ENCODE results near the gene ZRANB1.
A peak's percentile ranks its signal among the peaks of the same experiment; 100 is the strongest.

Gene ZRANB1

GRCh38 chr10:124923684-124924083 lies 18.2 kb upstream of the ZRANB1 start:
- no peaks in the 10 kb centered on the region for H3K27me3 ChIP-seq (replicated peaks; ENCODE audit: control insufficient read depth, insufficient read depth, low read length)
- H3K4me1 ChIP-seq (ENCODE audit: control insufficient read depth, insufficient read depth, low read length): peaks cover 50% of the 10 kb centered on the region
- no peak overlapping the region for H3K9ac ChIP-seq (ENCODE audit: low read length)
- H3K36me3 ChIP-seq (ENCODE audit: control insufficient read depth, insufficient read depth, low read length, severe bottlenecking): peaks cover 20% of the 10 kb centered on the region
- H3K9me3 ChIP-seq (ENCODE audit: control insufficient read depth, low read length): no peaks in the 10 kb centered on the region
- H3K4me3 ChIP-seq (ENCODE audit: low read length): no peak overlapping the region
- DNase-seq (ENCODE audit: low read depth): no peak

- Histone ChIP-seq H3K9me3 (ENCODE audit: control insufficient read depth, low read length) (no peaks in the 10 kb centered on the region), H3K9ac (ENCODE audit: low read length) (no peak overlapping the region), H3K4me3 (ENCODE audit: low read length) (no peak overlapping the region), H3K36me3 (ENCODE audit: control insufficient read depth, insufficient read depth, low read length, severe bottlenecking) (peaks cover 24% of the 10 kb centered on the region), H3K4me1 (ENCODE audit: control insufficient read depth, insufficient read depth, low read length) (peaks cover 26% of the 10 kb centered on the region), H3K27me3 (replicated peaks; ENCODE audit: control insufficient read depth, insufficient read depth, low read length) (no peaks in the 10 kb centered on the region)
- no peak for DNase-seq (ENCODE audit: low read depth)
Observed at GRCh38 chr10:124926548-124926947, 15.4 kb upstream of the ZRANB1 start.

- Histone ChIP-seq H3K9me3 (ENCODE audit: control insufficient read depth, low read length) (no peaks in the 10 kb centered on the region), H3K4me1 (ENCODE audit: control insufficient read depth, insufficient read depth, low read length) (peaks cover 24% of the 10 kb centered on the region), H3K9ac (ENCODE audit: low read length) (no peak overlapping the region), H3K27me3 (replicated peaks; ENCODE audit: control insufficient read depth, insufficient read depth, low read length) (no peaks in the 10 kb centered on the region), H3K36me3 (ENCODE audit: control insufficient read depth, insufficient read depth, low read length, severe bottlenecking) (peaks cover 22% of the 10 kb centered on the region), H3K4me3 (ENCODE audit: low read length) (no peak overlapping the region)
- DNase-seq (ENCODE audit: low read depth): no peak
Observed at GRCh38 chr10:124928087-124928486, 13.8 kb upstream of the ZRANB1 start.

GRCh38 chr10:124928545-124928944 lies 13.4 kb upstream of the ZRANB1 start:
- Histone ChIP-seq H3K4me1 (ENCODE audit: control insufficient read depth, insufficient read depth, low read length) (peaks cover 23% of the 10 kb centered on the region), H3K36me3 (ENCODE audit: control insufficient read depth, insufficient read depth, low read length, severe bottlenecking) (peaks cover 18% of the 10 kb centered on the region), H3K9ac (ENCODE audit: low read length) (no peak overlapping the region), H3K27me3 (replicated peaks; ENCODE audit: control insufficient read depth, insufficient read depth, low read length) (no peaks in the 10 kb centered on the region), H3K9me3 (ENCODE audit: control insufficient read depth, low read length) (no peaks in the 10 kb centered on the region), H3K4me3 (ENCODE audit: low read length) (no peak overlapping the region)
- DNase-seq (ENCODE audit: low read depth): no peak

- no peak overlapping the region for H3K9ac ChIP-seq (ENCODE audit: low read length)
- no peak for DNase-seq (ENCODE audit: low read depth)
Observed at GRCh38 chr10:124935946-124936345, 6.0 kb upstream of the ZRANB1 start.

GRCh38 chr10:124936813-124937212 lies 5.1 kb upstream of the ZRANB1 start:
- Histone ChIP-seq H3K4me3 (ENCODE audit: low read length) (no peak overlapping the region), H3K9me3 (ENCODE audit: control insufficient read depth, low read length) (no peaks in the 10 kb centered on the region), H3K36me3 (ENCODE audit: control insufficient read depth, insufficient read depth, low read length, severe bottlenecking) (peaks cover 2% of the 10 kb centered on the region), H3K4me1 (ENCODE audit: control insufficient read depth, insufficient read depth, low read length) (no peaks in the 10 kb centered on the region), H3K9ac (ENCODE audit: low read length) (no peak overlapping the region), H3K27me3 (replicated peaks; ENCODE audit: control insufficient read depth, insufficient read depth, low read length) (no peaks in the 10 kb centered on the region)
- DNase-seq (ENCODE audit: low read depth): no peak

More at GRCh38 chr10:124935946-124936345, 6.0 kb upstream of the ZRANB1 start:
- Histone ChIP-seq H3K4me1 (ENCODE audit: control insufficient read depth, insufficient read depth, low read length) (no peaks in the 10 kb centered on the region), H3K9me3 (ENCODE audit: control insufficient read depth, low read length) (no peaks in the 10 kb centered on the region), H3K36me3 (ENCODE audit: control insufficient read depth, insufficient read depth, low read length, severe bottlenecking) (peaks cover 5% of the 10 kb centered on the region), H3K27me3 (replicated peaks; ENCODE audit: control insufficient read depth, insufficient read depth, low read length) (no peaks in the 10 kb centered on the region), H3K4me3 (ENCODE audit: low read length) (no peak overlapping the region)

- no peak overlapping the region for H3K4me3 ChIP-seq (ENCODE audit: low read length)
- H3K4me1 ChIP-seq (ENCODE audit: control insufficient read depth, insufficient read depth, low read length): peaks cover 21% of the 10 kb centered on the region
Observed at GRCh38 chr10:124939290-124939689, 2.6 kb upstream of the ZRANB1 start.

GRCh38 chr10:124942317-124943169 lies 620 bp downstream of the ZRANB1 start:
- Histone ChIP-seq H3K27me3 (replicated peaks; ENCODE audit: control insufficient read depth, insufficient read depth, low read length) (no peaks in the 10 kb centered on the region), H3K9me3 (ENCODE audit: control insufficient read depth, low read length) (no peaks in the 10 kb centered on the region), H3K9ac (ENCODE audit: low read length) (peak overlapping the region; percentile 61), H3K4me1 (ENCODE audit: control insufficient read depth, insufficient read depth, low read length) (peaks cover 48% of the 10 kb centered on the region), H3K36me3 (ENCODE audit: control insufficient read depth, insufficient read depth, low read length, severe bottlenecking) (peaks cover 12% of the 10 kb centered on the region), H3K4me3 (ENCODE audit: low read length) (peak overlapping the region; percentile 59)
- no peak for DNase-seq (ENCODE audit: low read depth)

More at GRCh38 chr10:124939290-124939689, 2.6 kb upstream of the ZRANB1 start:
- Histone ChIP-seq H3K27me3 (replicated peaks; ENCODE audit: control insufficient read depth, insufficient read depth, low read length) (no peaks in the 10 kb centered on the region), H3K36me3 (ENCODE audit: control insufficient read depth, insufficient read depth, low read length, severe bottlenecking) (peaks cover 12% of the 10 kb centered on the region), H3K9ac (ENCODE audit: low read length) (no peak overlapping the region), H3K9me3 (ENCODE audit: control insufficient read depth, low read length) (no peaks in the 10 kb centered on the region)
- DNase-seq (ENCODE audit: low read depth): no peak

GRCh38 chr10:124943301-124944092 lies 1.6 kb downstream of the ZRANB1 start:
- peak; percentile 79 for DNase-seq (ENCODE audit: low read depth)
- Histone ChIP-seq H3K4me3 (ENCODE audit: low read length) (peak overlapping the region; percentile 59), H3K9me3 (ENCODE audit: control insufficient read depth, low read length) (no peaks in the 10 kb centered on the region), H3K27me3 (replicated peaks; ENCODE audit: control insufficient read depth, insufficient read depth, low read length) (no peaks in the 10 kb centered on the region), H3K4me1 (ENCODE audit: control insufficient read depth, insufficient read depth, low read length) (peaks cover 52% of the 10 kb centered on the region), H3K9ac (ENCODE audit: low read length) (peak overlapping the region; percentile 61), H3K36me3 (ENCODE audit: control insufficient read depth, insufficient read depth, low read length, severe bottlenecking) (peaks cover 12% of the 10 kb centered on the region)

GRCh38 chr10:124944982-124945381 lies 3.1 kb downstream of the ZRANB1 start:
- H3K36me3 ChIP-seq (ENCODE audit: control insufficient read depth, insufficient read depth, low read length, severe bottlenecking): peaks cover 12% of the 10 kb centered on the region

GRCh38 chr10:124946945-124947344 lies 5.0 kb downstream of the ZRANB1 start:
- peaks cover 12% of the 10 kb centered on the region for H3K36me3 ChIP-seq (ENCODE audit: control insufficient read depth, insufficient read depth, low read length, severe bottlenecking)
- peaks cover 73% of the 10 kb centered on the region for H3K4me1 ChIP-seq (ENCODE audit: control insufficient read depth, insufficient read depth, low read length)
- H3K4me3 ChIP-seq (ENCODE audit: low read length): no peak overlapping the region
- no peak overlapping the region for H3K9ac ChIP-seq (ENCODE audit: low read length)
- no peaks in the 10 kb centered on the region for H3K9me3 ChIP-seq (ENCODE audit: control insufficient read depth, low read length)
- no peaks in the 10 kb centered on the region for H3K27me3 ChIP-seq (replicated peaks; ENCODE audit: control insufficient read depth, insufficient read depth, low read length)
- no peak for DNase-seq (ENCODE audit: low read depth)

More at GRCh38 chr10:124944982-124945381, 3.1 kb downstream of the ZRANB1 start:
- DNase-seq (ENCODE audit: low read depth): peak; percentile 79
- H3K9ac ChIP-seq (ENCODE audit: low read length): peak overlapping the region; percentile 77
- H3K4me1 ChIP-seq (ENCODE audit: control insufficient read depth, insufficient read depth, low read length): peaks cover 64% of the 10 kb centered on the region
- no peaks in the 10 kb centered on the region for H3K27me3 ChIP-seq (replicated peaks; ENCODE audit: control insufficient read depth, insufficient read depth, low read length)
- peak overlapping the region; percentile 51 for H3K4me3 ChIP-seq (ENCODE audit: low read length)
- no peaks in the 10 kb centered on the region for H3K9me3 ChIP-seq (ENCODE audit: control insufficient read depth, low read length)

Data from adipocyte (in vitro differentiated cells).